ENCODE results near the gene MYL7. TPM values are rescaled to one million over a fixed set of nuclear protein-coding genes. Genes with fewer than 3 reads are reported as not detected.

The MYL7 gene
- polyA plus RNA-seq, 2 of the 4 experiments (the other 2 are of a cell fraction) = not detected

GRCh38 chr7:44158096-44158872 lies 17.2 kb upstream of the MYL7 start:
- 59% methylated on average over 6 of the region's 10 CpGs for WGBS (ENCODE audit: missing lambda C conversion rate)
- FAIRE-seq (no peak), DNase-seq (ENCODE audit: low read depth in 1 of 2, low spot score in 1 of 2) (no peak), ATAC-seq (no peak)
- ChIA-PET POLR2A (no interaction called here), CTCF (interaction anchor here (0.5 to 1.2 kb wide), 3 partner anchors 12 to 38 kb away, joined by 3 read pairs; no protein-coding TSS in a partner anchor)
- Histone ChIP-seq H3K27ac (no peak overlapping the region), H3K4me2 (no peak overlapping the region), H3K4me3 (no peak overlapping the region), H3K4me1 (no peaks in the 10 kb centered on the region), H3K9me3 (no peaks in the 10 kb centered on the region)
- TF ChIP-seq ZSCAN20 (CRISPR knock-in tag; IDR thresholded peaks at IDR 0.05) (no peak), RARB (CRISPR knock-in tag; IDR thresholded peaks at IDR 0.05) (no peak), EP300 (IDR thresholded peaks at IDR 0.05) (no peak), NPAS2 (CRISPR knock-in tag; IDR thresholded peaks at IDR 0.05; ENCODE audit: borderline replicate concordance) (no peak), ZNF302 (CRISPR knock-in tag; IDR thresholded peaks at IDR 0.05) (no peak), POLR2AphosphoS2 (conservative IDR thresholded peaks at IDR 0.05; ENCODE audit: low read length) (no peak)

- Histone ChIP-seq H3K4me2 (no peak overlapping the region), H3K4me1 (no peaks in the 10 kb centered on the region), H3K27ac (no peak overlapping the region), H3K9me3 (no peaks in the 10 kb centered on the region), H3K4me3 (no peak overlapping the region)
- DNase-seq (ENCODE audit: low read depth in 1 of 2, low spot score in 1 of 2) (no peak), FAIRE-seq (no peak), ATAC-seq (peak in 1 of 2 experiments; percentile 17; a peak in 2 of 6 replicates)
- TF ChIP-seq USF2 (IDR thresholded peaks at IDR 0.05) = no peak
- no peak for TF ChIP-seq FOSL2 (IDR thresholded peaks at IDR 0.05)
- TF ChIP-seq FOSL2 (CRISPR knock-in tag; IDR thresholded peaks at IDR 0.05) = no peak
- TF ChIP-seq EP300 (IDR thresholded peaks at IDR 0.05) = no peak
- TF ChIP-seq CBX2 (IDR thresholded peaks at IDR 0.05; ENCODE audit: borderline replicate concordance, low read depth) = no peak
- TF ChIP-seq E2F6 (IDR thresholded peaks at IDR 0.05; ENCODE audit: borderline replicate concordance, low read depth) = no peak
- TF ChIP-seq HOXA7 (CRISPR knock-in tag; IDR thresholded peaks at IDR 0.05) = no peak
- TF ChIP-seq BCL3 (IDR thresholded peaks at IDR 0.05) = no peak
- TF ChIP-seq JUNB (IDR thresholded peaks at IDR 0.05) = no peak
- no peak for TF ChIP-seq HDAC2 (IDR thresholded peaks at IDR 0.05)
- no peak for TF ChIP-seq MAZ (IDR thresholded peaks at IDR 0.05; ENCODE audit: borderline replicate concordance, low read depth, low read length)
- TF ChIP-seq CHD4 (IDR thresholded peaks at IDR 0.05; ENCODE audit: borderline replicate concordance) = no peak
- no peak for TF ChIP-seq HES2 (IDR thresholded peaks at IDR 0.05)
- 66% methylated on average over 13 of the region's 15 CpGs for WGBS (ENCODE audit: missing lambda C conversion rate)
- ChIA-PET CTCF (interaction anchor here (0.5 to 1.2 kb wide), 2 partner anchors 24 to 39 kb away, joined by 3 read pairs; no protein-coding TSS in a partner anchor), POLR2A (no interaction called here)
Observed at GRCh38 chr7:44157116-44158080, 16.3 kb upstream of the MYL7 start.
